ENCODE results near the gene MYOF.
"Not testable (repeated sequence)": the region's sequence is repeated elsewhere in the genome, so short reads cannot be mapped to it uniquely, and the experiment has no call there.

Gene MYOF

GRCh38 chr10:93383562-93383981, 98.6 kb downstream of the MYOF start:
- no peak for DNase-seq

GRCh38 chr10:93379731-93380575, 102.2 kb downstream of the MYOF start:
- no peak for DNase-seq

DNA sequence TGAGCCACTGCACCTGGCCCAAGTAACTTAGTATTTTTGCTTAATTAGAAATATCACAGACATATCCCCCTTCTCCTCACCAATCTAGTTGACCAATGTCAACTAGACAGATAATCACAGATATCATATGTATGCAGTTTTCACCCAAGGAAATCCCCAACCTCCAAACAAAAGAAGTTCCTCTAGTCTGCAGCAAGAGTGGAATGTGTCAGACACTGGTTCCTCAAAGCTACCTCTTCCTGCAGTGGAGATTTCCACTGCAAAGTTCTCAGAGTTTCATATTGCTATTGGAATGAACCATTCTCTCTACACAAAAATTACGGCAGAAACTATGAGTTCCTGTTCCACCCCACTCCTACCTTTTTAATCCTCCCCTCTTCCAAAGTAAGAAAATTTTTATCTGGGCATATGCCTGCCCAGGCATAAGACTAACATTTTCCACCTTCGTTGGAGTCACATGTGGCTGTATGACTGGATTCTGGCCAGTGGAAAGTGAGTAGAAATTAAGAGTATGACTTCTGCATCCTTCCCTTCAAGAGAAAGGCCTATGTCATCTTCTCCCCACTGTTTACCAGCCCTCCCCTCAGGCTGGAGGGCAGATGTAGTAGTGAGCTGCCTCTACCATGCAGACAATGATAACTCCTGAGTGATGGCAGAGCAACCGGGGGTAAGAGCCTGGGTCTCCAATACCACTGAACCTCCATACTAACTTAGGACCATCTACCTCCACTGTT, 103.0 kb downstream of the MYOF start:
- no peak for DNase-seq

DNA sequence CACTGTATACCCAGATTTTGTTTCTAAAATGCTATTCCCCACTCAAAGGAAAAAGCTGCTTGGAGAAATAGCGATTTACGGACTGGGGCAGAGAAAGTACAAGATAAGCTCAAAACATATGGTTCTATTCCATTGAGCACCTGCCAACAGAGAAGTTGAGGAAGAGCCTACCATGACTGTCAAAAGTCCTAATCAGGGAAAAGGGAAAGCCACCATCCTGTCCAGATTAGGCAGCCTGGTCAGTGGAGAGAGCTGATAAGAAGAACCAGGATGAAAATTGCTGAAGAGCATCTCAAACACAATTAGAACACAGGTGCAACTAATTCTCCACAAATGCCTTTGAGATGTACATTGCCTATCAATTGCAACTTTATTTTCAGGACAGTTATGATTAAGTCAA, 104.1 kb downstream of the MYOF start:
- no peak for DNase-seq

GRCh38 chr10:93376372-93377293, 105.5 kb downstream of the MYOF start:
- DNase-seq, result peak; percentile 79

- no peak for DNase-seq
Observed at GRCh38 chr10:93370961-93371360, 111.2 kb downstream of the MYOF start.

DNA sequence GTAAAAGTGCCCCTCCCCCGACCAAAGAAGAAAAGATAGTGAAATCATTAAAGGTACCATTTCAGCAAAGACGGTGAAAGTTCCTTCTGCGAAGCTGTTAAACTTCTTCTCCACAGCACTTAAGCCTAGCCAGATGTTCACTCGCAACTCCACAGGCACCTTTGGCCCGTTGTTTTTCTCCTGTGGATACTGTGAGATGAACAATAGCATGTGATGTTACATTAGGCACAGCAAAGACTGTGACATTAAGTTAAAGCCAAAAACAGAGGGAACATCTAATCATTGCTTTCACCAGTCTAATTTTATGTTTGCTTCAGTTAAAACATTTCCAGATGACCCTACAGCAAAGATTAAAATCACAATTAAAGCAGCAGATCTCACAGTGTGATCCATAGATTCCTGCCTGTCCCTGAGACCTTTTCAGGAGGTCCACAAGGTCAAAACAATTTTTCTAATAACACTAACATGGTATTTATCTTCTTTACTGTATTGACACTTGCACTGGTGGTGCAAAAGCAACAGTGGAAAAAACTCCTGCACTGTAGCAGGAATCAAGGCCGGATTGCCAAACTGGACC, 112.5 kb downstream of the MYOF start:
- DNase-seq, result no peak

DNA sequence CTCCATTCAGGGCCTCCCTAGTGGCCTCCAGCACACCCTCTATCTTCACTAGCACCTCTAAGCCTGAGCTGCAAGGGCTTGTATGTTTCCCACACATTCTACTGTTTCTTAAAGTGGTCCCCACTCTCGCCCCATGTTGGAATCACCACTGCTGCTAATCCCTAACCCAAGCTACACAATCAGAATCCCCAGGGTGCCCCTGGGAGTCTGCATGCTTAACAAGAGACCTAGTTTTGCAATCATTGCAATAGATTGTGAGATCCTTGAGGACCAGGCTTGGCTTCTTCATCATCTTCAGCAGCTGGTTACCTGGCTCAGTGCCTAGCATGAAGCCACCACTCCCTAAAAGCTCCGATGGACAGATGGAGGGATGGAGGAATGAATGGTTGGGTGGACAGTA, 113.9 kb downstream of the MYOF start:
- no peak for DNase-seq

GRCh38 chr10:93367664-93368063, 114.5 kb downstream of the MYOF start:
- no peak for DNase-seq

DNA sequence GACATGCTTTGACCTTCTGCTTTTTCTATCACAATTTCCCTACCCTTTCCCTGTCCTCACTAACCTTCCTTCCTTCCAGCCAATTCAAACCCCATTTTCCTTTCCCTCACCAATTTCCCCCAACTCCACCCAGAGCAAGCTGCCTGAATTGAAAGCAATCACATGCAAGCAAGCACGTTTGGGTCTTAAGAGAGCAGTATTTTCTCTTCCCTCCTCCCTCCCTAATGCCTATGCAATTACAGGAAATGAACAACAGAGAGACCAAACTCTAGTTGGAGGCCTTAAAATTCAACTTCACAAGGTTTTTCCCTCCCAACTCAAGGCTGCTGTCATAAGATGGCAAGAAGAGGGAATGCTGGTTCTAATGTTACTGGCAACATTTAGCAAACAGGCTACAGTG, 117.2 kb downstream of the MYOF start:
- DNase-seq, result no peak

DNA sequence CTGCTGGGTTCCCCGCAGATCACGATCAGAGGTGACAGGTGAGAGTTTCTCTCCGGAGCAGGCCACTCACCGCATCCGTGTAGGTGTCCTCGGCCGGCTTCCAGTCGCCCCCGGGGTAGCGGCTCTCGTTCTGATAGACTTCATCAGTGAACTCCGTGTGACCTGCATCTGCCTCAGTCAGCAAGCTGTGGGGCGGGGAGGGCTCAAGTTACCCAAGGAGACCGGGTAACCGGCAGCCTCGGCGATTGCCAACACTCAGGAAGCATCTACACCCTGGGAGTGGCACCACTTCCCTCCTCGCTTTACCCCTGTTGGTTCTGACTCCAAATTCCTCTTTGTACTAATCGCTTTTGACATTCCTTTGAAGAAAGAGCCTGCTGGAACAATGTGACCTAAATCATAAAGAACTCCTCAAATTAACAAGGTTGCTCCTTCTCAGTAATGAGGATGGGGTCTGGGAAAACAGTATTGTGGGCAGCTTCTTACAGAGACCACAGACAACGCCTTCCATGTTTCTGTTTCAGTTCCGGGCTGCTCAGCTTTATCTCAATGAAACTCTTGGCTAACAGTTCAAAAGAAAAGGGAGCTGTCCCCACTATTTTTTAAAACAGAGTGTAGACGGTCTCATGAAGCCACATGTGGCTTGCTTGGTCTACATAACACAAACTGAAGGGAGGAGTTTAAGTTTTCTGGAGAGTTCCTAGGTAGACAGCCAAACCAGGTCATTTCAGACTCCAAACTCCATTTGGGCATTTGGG, 118.1 kb downstream of the MYOF start:
- no peak for DNase-seq

- not testable (repeated sequence) for DNase-seq
Observed at GRCh38 chr10:93358398-93358797, 123.7 kb downstream of the MYOF start.

GRCh38 chr10:93357680-93358079, 124.5 kb downstream of the MYOF start:
- DNase-seq, result peak; percentile 71

GRCh38 chr10:93356516-93356915, 125.6 kb downstream of the MYOF start:
- DNase-seq, result no peak

DNA sequence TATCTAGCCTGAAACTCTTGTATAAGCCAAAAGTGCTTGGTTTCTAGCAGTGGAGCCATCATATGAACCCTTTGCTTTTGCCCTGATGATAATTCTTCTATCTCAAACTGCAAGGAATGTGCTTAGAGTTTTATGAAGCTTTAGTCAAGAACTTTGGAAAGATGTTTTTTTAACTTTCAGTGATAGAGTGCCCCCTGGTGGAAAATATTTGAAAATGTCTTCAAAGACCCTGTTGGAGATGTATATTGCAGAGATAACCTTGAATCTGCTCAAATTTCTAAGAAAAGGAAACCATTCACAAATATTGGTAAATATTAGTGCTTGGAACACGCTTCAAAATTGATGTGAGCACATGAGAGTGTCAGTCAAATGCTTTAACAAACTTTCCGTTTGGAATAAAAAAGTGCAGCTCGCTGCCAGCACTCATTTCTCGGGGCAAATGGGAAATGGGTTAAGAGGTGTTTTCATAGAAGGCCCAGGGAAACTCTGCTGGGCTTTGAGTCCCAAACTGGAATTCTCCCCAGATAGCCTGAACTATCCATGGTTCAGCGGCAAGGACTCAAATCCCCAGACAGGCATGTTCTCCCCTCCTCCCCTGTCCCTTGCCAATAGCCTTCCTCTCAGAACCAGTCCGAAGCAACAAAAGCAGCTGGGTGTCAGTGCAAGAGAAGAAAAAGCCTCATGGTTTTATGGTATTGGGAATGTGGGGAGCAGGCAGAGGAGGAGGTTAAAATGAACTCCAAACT, 129.3 kb downstream of the MYOF start:
- DNase-seq, result peak; percentile 56

GRCh38 chr10:93346694-93347093, 135.4 kb downstream of the MYOF start:
- no peak for DNase-seq

GRCh38 chr10:93346108-93346507, 136.0 kb downstream of the MYOF start:
- no peak for DNase-seq

DNA sequence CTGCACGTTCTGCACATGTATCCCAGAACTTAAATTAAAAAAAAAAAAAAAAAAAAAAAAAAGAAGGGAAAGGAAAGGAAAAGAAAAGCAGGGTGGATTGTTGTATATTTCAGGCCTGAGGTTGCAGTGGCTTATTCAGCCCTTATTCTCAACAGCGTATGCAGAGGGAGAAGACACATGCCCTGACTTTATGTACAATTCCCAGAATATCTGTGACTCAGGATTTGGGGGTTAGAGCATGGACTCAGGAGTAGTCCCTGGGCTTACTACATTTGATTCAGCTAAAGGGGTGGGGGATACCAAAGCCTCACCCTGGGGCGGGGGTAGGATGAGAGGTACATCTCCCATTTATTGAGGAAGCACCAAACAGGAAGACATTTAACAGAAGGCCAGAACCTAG, 137.4 kb downstream of the MYOF start:
- no peak for DNase-seq

DNA sequence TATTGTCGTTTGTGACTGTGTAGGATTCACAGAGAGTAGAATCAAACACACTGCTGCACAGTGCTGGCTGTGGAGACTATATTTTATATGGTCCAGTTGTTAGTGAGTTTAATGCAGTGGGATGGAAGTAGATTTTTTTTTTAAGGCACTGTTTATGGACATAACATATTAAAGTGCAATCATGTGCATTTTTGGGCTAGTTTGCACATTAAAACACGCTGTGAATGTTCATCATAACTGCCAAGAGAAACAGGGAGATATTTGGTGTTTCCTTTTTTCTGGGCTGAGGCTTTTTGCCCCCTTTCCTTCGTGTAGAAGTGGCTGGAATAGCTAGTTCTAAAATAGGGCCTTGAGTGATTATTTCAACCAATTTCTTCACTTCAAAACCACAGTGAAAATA, 139.2 kb downstream of the MYOF start:
- DNase-seq, result no peak

GRCh38 chr10:93342366-93342765, 139.8 kb downstream of the MYOF start:
- DNase-seq, result no peak

DNA sequence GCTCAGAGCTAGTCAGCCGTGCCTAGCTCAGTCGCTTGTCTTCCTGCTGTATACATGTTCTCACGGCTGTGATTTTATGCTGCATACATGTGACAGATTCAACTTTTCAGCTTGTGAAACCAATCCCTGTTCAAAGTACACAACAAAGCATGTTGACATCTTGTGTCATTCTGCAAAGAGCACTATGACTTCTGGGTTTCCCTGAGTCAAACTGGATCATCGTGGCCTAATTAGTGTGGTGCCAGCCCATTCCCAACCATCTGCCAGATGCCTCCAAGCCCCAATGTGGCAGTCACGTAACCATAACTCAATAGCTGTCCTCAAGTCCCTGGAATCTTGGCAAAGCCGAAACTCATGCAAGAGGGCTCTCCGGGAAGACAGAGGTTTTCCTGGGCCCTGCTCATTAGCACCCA, 144.8 kb downstream of the MYOF start:
- no peak for DNase-seq
